ENCODE measurements around the gene JAG2.
A peak's percentile ranks its signal among the peaks of the same experiment; 100 is the strongest.

JAG2 gene

DNA sequence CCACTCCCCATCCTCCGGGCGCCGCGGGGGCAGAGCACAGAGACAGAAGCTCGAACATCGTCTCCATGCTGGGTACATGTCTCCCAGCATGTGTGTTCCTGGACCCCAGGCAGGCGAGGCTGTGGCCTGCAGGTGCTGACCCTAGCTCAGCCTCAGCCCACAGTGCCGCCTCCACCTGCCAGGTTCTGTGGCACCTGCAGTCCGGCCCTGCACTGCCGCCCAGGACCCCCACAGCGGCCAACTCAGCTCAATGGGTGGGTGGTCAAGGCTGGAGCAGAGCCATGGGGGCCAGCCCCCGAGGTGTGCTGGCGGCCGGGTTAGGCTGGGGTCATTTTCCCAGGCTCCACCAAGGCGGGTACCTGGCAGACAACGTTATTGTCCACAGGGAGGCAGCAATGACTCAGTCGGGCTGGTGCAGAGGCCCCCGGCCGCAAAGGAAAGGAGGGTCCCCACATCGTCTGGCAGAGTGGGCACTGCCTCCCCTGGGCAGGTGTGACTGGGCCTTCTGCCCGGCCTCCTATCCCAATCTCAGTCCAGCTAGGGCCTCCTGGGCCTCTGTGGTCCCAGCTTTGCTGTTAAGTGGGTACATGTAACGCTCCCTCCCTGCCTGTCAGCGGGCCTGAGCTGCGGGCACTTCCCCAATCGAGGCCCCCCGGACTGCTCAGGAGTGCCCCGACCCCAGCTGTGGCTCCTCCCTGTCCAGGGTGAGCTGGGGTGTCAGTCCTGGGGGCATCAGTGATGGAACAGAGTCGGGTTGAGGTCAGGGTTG lies 32.8 kb upstream of the JAG2 start:
- H3K27ac ChIP-seq (replicated peaks): peak overlapping the region; percentile 77
- H3K27me3 ChIP-seq (ENCODE audit: insufficient read depth, poor library complexity, severe bottlenecking): peaks cover 26% of the 10 kb centered on the region
- H3K4me3 ChIP-seq (replicated peaks; ENCODE audit: insufficient read depth, low read length): no peak overlapping the region; the same call in 1 of the 2 replicates
- DNase-seq (ENCODE audit: low read depth in 1 of 2, low spot score in 1 of 2): no peak
- TF ChIP-seq POLR2AphosphoS5 (IDR thresholded peaks at IDR 0.05; ENCODE audit: low read depth): no peak
- TF ChIP-seq, protein P1, sequence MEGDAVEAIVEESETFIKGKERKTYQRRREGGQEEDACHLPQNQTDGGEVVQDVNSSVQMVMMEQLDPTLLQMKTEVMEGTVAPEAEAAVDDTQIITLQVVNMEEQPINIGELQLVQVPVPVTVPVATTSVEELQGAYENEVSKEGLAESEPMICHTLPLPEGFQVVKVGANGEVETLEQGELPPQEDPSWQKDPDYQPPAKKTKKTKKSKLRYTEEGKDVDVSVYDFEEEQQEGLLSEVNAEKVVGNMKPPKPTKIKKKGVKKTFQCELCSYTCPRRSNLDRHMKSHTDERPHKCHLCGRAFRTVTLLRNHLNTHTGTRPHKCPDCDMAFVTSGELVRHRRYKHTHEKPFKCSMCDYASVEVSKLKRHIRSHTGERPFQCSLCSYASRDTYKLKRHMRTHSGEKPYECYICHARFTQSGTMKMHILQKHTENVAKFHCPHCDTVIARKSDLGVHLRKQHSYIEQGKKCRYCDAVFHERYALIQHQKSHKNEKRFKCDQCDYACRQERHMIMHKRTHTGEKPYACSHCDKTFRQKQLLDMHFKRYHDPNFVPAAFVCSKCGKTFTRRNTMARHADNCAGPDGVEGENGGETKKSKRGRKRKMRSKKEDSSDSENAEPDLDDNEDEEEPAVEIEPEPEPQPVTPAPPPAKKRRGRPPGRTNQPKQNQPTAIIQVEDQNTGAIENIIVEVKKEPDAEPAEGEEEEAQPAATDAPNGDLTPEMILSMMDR (IDR thresholded peaks at IDR 0.05; ENCODE audit: insufficient read depth, low read length): peak; percentile 3
- peak; percentile 92 for TF ChIP-seq SPI1 (IDR thresholded peaks at IDR 0.05; ENCODE audit: borderline replicate concordance, low read depth)

DNA sequence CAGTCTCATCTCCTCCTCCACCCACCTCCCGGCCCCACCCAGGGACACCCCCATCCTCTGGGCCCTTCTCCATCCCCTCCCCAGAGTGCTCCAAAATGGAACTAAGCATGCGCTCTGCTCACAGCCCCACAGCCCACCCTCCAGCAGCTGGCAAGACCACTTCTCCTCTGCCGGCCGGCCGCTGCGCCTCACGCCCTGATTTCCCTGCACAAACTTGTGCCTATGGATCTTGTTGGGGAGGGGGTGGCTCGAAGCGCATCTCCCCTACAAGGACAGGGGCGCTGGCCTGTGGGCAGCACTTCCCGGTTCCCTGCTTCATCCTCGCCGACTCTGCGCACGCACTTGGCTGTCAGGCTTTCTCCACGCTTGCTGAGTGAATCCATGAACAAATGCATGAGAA lies 32.1 kb upstream of the JAG2 start:
- peaks cover 33% of the 10 kb centered on the region for H3K27me3 ChIP-seq (ENCODE audit: insufficient read depth, poor library complexity, severe bottlenecking)
- no peak overlapping the region for H3K4me3 ChIP-seq (replicated peaks; ENCODE audit: insufficient read depth, low read length)
- TF ChIP-seq GABPA (IDR thresholded peaks at IDR 0.05; ENCODE audit: low read depth) (no peak), SPI1 (IDR thresholded peaks at IDR 0.05; ENCODE audit: borderline replicate concordance, low read depth) (no peak), POLR2AphosphoS5 (IDR thresholded peaks at IDR 0.05; ENCODE audit: low read depth) (no peak)
- TF ChIP-seq, protein P1 (IDR thresholded peaks at IDR 0.05; ENCODE audit: insufficient read depth, low read length): no peak
- TF ChIP-seq, protein P2, sequence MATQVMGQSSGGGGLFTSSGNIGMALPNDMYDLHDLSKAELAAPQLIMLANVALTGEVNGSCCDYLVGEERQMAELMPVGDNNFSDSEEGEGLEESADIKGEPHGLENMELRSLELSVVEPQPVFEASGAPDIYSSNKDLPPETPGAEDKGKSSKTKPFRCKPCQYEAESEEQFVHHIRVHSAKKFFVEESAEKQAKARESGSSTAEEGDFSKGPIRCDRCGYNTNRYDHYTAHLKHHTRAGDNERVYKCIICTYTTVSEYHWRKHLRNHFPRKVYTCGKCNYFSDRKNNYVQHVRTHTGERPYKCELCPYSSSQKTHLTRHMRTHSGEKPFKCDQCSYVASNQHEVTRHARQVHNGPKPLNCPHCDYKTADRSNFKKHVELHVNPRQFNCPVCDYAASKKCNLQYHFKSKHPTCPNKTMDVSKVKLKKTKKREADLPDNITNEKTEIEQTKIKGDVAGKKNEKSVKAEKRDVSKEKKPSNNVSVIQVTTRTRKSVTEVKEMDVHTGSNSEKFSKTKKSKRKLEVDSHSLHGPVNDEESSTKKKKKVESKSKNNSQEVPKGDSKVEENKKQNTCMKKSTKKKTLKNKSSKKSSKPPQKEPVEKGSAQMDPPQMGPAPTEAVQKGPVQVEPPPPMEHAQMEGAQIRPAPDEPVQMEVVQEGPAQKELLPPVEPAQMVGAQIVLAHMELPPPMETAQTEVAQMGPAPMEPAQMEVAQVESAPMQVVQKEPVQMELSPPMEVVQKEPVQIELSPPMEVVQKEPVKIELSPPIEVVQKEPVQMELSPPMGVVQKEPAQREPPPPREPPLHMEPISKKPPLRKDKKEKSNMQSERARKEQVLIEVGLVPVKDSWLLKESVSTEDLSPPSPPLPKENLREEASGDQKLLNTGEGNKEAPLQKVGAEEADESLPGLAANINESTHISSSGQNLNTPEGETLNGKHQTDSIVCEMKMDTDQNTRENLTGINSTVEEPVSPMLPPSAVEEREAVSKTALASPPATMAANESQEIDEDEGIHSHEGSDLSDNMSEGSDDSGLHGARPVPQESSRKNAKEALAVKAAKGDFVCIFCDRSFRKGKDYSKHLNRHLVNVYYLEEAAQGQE (IDR thresholded peaks at IDR 0.05; ENCODE audit: insufficient replicate concordance, low read depth): no peak
- H3K27ac ChIP-seq (replicated peaks): no peak overlapping the region
- DNase-seq (ENCODE audit: low read depth in 1 of 2, low spot score in 1 of 2): no peak

DNA sequence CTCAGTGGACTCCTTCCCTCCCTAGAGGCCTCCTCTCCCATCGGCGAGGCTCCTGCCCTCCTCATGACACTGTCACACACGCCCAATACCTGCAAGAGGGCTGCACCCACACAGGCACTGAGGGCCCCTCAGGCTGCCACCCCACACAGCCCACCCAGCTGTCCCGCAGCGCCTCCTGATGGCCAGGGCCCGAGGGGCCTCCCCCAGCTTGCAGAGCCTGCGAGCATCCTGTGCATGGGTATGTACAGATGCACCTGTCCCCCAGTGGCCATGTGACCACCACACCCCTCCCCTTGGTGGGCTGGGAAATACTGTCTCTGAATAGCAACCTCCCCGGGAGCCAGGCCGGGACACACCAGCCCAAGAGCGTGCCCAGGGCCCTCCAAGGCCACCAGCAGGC lies 31.5 kb upstream of the JAG2 start:
- DNase-seq (ENCODE audit: low read depth in 1 of 2, low spot score in 1 of 2): no peak
- Histone ChIP-seq H3K4me3 (replicated peaks; ENCODE audit: insufficient read depth, low read length) (no peak overlapping the region), H3K27me3 (ENCODE audit: insufficient read depth, poor library complexity, severe bottlenecking) (peaks cover 38% of the 10 kb centered on the region), H3K27ac (replicated peaks) (no peak overlapping the region)
- TF ChIP-seq SPI1 (IDR thresholded peaks at IDR 0.05; ENCODE audit: borderline replicate concordance, low read depth) (no peak), GABPA (IDR thresholded peaks at IDR 0.05; ENCODE audit: low read depth) (no peak), POLR2AphosphoS5 (IDR thresholded peaks at IDR 0.05; ENCODE audit: low read depth) (no peak)
- TF ChIP-seq, protein P2 (IDR thresholded peaks at IDR 0.05; ENCODE audit: insufficient replicate concordance, low read depth): no peak
- TF ChIP-seq, protein P1 (IDR thresholded peaks at IDR 0.05; ENCODE audit: insufficient read depth, low read length): no peak

Measured in HL-60 (cell line).